HG02763 (cell line): ENCODE results near the gene GPR150.

Experiments used
- ATAC-seq: cut with Tn5 transposase; IDR thresholded peaks from one replicate; pipeline ENCODE4 v1.9.1; 2021; ENCODE audit warnings: mild to moderate bottlenecking, moderate library complexity; ENCODE audit not compliant: unreplicated experiment

Gene GPR150

DNA sequence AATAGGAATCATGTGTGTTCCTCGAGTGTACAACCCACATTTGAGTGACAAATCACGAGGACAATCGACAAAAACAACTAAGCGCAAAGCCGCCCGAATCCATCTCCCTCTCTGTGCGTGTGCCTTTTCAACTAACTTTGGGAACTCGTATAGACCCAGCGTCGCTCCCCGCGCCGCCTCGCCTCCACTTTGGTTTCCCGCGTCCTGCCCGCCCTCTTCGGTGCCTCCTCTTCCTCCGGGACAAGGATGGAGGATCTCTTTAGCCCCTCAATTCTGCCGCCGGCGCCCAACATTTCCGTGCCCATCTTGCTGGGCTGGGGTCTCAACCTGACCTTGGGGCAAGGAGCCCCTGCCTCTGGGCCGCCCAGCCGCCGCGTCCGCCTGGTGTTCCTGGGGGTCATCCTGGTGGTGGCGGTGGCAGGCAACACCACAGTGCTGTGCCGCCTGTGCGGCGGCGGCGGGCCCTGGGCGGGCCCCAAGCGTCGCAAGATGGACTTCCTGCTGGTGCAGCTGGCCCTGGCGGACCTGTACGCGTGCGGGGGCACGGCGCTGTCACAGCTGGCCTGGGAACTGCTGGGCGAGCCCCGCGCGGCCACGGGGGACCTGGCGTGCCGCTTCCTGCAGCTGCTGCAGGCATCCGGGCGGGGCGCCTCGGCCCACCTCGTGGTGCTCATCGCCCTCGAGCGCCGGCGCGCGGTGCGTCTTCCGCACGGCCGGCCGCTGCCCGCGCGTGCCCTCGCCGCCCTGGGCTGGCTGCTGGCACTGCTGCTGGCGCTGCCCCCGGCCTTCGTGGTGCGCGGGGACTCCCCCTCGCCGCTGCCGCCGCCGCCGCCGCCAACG lies at the start of gene GPR150:
GPR150 (plus strand) TSS at position 58 of the 840 bp plus-strand sequence; CDS start at position 247, 189 bp downstream.
- peak; percentile 63 for ATAC-seq

DNA sequence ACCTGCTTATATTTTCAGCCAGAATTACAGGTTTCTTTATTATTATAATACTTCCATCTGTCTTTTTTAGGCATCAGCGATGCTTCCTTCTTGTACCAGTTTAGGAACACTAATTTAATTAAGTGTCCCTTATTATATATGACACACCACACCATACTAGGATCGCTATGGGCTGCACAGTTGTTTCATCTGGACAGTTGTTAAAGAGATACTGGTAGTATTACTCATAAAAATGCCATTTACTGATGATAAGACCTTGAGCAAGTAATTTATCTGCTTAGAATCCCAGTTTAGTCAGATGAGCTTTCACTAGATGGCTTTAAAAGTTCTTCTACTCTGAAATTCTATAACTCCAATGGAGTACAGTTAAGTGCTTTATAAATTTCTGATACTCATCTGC lies 47.9 kb upstream of the GPR150 start:
- no peak for ATAC-seq

DNA sequence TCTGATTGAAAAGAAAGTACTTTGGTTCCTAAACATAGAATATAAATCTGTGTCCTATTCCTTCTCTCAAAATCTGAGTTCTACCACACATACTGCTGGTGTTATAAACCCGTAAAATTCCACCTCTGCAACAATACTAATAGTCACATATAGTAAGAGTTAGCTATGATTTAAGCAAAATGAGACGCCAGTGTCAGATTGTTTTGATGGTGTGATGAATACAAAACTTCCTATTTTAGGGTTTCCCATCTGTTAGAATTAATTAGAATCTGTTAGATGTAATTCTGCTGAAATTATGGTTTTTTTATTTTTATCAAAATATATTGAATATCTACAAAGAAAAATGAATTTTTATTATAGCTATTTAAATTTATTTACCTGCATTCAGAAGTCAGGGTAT lies 38.3 kb upstream of the GPR150 start:
- ATAC-seq: no peak

DNA sequence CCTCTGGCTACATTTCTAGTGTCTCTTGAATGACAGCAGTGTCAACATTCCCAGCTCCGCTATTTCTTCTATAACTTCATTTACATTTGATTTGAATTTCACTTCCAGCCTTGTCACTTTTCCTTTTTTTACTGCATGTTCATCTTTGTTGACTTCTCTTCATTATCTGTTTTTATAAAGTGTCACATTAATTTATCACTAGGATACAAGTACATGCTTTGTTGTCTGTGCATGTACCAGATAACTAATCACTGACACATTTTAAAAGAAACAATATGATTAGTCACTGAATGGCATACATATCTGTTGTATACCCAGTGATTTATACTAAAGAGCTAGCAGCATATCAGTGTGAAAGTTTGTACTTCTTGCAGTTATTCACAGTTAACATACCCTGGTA lies 35.9 kb upstream of the GPR150 start:
- no peak for ATAC-seq

DNA sequence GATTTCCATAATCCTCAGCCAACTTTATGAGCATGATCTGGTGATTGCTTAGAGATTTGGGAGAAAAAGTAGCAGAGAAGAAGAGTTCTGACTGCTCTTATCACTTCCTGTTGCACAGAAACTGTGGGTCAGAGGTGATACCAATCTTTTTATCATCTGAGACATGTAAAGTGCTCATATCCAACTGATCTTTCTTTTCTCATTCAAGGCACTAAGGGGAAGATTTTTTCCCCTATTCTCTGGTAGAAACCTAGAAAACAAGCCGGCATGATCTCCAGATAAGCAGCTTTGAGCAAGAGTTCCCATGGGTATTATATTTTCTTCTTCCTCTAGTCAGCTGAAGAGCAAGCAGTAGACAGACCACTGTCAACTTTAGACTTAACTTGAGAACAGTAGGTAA lies 29.0 kb upstream of the GPR150 start:
- ATAC-seq: no peak

DNA sequence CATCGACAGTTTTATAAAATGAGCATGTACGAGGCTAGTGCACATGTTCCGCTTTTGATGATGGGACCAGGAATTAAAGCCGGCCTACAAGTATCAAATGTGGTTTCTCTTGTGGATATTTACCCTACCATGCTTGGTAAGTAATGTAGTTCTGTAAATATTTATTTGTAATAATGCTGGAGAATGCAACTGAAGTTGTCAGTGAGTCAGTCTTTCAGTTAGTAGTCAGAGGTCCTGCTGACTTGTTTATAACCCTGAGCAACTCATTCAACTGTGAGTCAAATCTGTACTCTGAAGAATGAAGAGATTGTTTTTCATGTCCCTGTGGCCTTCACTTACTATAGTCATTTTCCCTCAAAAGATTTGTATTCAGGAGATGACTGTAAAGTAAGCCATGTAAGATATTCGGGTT lies 28.4 kb upstream of the GPR150 start:
- ATAC-seq: peak; percentile 66

DNA sequence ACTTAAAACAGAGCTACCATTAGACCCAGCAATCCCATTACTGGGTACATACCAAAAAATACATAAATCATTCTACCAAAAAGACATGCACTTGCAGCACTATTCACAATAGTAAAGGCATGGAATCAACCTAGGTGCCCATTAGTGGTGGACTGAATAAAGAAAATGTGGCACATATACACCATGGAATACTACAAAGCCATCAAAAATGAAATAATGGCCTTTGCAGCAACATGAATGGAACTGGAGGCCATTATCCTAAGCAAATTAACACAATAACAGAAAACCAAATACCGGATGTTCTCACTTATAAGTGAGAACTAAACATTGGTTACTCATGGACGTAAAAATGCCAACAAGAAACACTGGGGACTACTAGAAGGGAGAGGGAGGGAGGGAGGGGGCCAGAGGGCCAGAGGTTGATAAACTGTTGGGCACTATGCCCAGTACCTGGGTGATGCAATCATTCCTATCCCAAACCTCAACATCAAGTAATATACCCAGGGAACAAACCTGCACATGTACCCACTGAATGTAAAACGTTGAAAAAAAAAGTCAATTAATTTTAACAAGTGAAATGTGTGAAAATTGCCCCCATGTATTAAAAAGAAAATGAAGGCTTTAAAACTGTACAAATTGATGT lies 24.5 kb upstream of the GPR150 start:
- ATAC-seq: no peak

DNA sequence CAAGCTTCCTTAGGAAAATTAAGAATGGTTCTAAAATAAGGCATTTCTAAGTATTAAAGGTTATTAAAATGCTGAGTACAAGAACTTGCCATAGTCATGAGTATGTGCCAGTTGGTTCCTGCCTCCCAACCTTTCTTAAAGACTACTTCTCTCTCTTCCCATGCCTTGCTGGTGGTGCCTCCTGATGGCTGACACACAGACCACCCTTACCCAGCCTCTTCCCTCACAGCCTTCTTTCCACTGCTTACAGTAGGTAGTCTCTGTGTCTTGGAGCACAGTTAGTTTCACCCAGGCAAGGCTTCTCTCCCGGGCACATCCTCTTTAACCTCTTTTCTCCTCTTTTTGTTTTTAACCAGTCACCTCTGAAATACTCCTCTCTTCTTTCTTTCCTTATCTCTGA lies 20.6 kb upstream of the GPR150 start:
- ATAC-seq: no peak

DNA sequence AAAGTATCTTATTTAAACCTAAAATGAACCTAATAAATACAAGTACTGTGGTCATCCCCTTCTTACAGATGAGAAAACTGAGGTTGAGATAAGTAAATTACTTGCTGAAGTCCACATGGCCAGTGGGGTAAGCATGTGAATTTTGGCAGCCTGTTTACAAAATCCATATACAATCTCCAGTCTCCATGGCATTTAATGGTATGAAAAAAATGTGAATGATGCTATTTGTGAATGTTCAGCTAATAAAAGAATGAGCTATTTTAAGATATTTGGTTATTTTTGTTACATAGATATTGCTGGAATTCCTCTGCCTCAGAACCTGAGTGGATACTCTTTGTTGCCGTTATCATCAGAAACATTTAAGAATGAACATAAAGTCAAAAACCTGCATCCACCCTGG lies 19.3 kb upstream of the GPR150 start:
- no peak for ATAC-seq

DNA sequence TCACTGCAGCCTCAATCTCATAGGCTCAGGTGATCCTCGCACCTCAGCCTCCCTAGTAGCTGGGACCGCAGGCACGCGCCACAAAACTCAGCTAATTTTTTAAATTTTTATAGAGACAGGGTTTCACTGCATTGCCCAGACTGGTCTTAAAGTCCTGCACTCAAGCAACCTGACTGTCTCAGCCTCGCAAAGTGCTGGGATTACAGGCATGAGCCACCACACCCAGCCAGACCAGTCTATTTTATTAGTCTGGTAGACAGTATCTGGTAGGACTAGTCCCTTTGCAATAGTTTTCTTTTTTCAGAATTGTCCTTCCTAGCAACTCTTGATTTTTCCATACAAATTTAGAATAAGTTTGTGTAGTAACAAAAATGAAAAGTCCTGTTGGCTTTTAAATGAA lies 14.1 kb upstream of the GPR150 start:
- no peak for ATAC-seq

DNA sequence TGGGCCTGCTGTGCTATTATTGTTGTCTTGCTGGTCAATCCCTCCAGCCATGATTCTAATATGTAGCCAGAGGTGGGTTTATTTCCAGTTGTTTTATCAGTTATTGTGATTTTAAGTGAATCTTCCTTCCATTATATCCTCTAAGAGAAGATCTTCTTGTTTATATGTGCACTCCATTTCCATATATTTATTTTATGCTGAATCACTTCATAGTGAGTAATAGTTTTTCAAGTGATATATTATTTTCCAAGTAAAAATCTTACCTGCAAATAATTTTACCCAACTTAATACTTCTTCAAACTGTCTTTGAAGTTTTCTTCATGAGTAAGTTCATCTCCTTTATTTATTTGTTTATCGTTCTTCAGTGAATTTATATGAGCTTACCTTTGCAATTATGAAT lies 13.5 kb upstream of the GPR150 start:
- ATAC-seq: no peak

DNA sequence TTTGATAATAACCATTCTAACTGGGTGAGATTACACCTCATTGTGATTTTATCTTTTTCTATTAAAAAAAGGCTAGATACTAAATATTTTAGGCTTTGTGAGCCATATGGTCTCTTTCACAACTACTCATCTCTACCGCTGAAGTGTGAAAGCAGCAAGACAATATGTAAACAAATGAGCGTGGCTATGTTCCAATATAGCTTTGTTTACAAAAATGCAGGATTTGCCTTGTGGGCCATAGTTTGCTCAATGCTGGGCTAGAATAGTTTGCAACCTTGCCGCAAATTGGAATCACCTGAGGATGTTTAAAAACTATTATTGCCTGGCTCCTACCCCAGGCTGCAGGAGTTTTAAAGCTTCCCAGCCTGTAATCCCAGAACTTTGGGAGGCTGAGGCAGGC lies 10.2 kb upstream of the GPR150 start:
- ATAC-seq: no peak

DNA sequence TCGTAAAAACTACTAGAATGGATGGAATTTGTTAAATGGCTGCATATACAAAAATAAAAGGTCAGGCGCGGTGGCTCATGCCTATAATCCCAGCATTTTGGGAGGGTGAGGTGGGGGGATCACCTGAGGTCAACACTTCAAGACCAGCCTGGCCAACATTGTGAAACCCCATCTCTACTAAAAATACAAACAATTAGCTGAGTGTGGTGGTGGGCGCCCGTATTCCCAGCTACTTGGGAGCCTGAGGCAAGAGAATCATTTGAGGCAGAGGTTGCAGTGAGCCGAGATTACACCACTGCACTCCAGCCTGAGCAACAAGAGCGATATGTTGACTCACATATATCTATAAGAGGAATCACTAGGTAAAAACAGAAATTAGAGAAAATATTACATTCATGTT lies 9.3 kb upstream of the GPR150 start:
- no peak for ATAC-seq

DNA sequence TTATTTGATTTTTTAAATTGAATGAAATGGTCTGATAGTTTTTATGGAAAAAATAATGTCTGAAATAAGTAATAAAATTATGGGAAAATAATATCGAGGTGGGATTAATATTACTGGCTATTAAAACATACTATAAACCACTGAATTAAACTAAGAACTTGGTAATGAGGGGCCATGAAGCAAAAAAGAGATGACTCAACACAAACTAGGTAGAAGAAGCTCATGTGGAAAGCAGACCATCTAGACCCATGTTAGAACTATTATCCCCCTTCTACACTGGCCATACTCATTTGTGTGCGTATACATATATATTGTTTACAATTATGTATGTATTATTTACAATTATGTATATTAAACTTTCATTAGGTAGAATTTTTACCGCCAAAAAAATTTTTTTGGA lies 8.5 kb upstream of the GPR150 start:
- ATAC-seq: no peak

DNA sequence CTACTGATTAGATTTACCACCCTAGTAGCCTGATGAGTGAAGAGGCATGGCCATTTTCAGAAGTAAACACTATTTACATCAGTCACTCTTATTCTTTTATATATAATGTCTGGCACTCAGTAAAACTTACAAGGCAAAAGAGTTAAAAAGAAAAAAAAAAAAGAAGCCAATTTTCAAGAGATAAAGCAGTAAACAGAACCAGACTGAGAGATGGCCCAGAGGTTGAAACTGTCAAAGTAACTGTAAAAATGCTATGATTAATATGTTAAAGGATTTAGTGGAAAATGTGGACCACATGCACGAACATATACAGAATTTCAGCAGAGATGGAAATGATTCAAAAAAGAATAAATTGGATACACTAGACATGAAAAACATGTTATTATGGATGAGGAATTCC lies 6.4 kb upstream of the GPR150 start:
- no peak for ATAC-seq

DNA sequence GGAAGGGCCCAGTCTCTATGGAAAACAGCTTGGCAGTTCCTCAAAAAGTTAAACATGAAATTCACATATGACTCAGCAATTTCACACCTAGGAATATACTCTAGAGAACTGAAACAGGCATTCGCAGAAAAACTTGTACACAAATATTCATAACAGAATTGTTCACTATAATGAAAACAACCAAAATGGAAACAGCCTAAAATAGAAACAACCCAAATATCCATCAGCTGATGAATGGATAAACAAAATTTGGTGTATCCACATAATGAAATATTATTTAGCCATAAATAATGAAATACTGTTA lies 4.8 kb upstream of the GPR150 start:
- peak; percentile 47 for ATAC-seq

DNA sequence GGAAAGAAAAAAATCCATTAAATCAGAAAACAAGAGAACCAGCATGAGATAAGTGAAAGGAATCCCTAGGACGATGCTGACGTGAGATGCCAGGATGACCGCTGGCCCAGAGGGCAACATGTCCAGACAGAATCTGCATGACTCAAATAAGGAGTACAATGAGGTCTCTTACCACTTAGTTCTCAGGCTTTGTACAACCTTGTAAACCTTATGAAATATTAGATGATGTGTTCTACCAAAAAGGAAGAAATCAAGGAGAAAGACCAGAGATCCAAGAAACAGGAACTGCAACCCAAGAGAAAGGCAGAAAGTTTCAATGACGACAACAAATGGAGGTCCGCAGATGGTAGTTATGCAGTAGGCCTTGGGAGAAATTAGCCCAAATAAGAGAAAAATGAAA lies 2.8 kb upstream of the GPR150 start:
- ATAC-seq: no peak

DNA sequence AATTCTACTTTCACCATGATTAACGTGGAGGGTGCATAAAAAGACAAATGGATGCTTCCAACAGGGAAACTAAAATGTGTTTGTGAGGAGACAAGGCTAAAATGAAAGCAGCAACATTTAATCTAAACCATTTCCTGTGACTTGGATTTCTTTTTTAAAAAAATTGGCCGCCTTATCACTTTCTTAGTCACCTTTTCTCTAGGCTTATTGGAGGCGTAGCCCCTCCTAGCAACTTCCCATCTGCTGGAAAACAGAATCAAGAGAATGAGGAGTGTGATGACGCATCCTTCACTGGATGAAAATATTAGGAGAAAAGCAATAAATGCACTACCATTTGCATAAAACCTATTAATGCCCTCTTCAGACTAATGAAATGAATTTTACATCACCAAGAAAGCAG lies 791 bp upstream of the GPR150 start:
- no peak for ATAC-seq

DNA sequence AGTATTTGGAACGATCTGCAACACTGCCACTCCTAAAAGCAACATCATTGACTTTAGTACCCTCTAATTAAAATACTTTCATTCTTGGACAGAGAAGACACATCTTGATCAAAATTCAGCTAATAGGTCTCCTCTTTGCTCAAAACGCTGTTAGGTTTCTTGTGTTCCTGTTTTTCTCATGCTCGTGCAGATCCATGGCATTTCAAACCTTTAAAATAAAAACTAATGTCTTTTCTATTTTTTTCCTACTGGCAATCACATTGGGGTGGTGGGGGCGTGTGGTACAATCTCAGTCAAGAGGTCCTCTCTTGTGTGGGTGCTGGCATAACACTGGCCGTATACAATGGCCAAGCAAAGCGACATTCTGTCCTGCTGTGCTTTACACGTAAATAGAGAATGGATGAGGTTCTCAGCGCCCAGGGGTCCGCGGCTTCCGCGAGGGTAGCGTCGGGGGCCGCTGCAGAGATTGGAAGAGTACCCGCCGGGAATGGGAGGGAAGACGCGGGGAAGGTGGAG lies 315 bp upstream of the GPR150 start:
- ATAC-seq: no peak

DNA sequence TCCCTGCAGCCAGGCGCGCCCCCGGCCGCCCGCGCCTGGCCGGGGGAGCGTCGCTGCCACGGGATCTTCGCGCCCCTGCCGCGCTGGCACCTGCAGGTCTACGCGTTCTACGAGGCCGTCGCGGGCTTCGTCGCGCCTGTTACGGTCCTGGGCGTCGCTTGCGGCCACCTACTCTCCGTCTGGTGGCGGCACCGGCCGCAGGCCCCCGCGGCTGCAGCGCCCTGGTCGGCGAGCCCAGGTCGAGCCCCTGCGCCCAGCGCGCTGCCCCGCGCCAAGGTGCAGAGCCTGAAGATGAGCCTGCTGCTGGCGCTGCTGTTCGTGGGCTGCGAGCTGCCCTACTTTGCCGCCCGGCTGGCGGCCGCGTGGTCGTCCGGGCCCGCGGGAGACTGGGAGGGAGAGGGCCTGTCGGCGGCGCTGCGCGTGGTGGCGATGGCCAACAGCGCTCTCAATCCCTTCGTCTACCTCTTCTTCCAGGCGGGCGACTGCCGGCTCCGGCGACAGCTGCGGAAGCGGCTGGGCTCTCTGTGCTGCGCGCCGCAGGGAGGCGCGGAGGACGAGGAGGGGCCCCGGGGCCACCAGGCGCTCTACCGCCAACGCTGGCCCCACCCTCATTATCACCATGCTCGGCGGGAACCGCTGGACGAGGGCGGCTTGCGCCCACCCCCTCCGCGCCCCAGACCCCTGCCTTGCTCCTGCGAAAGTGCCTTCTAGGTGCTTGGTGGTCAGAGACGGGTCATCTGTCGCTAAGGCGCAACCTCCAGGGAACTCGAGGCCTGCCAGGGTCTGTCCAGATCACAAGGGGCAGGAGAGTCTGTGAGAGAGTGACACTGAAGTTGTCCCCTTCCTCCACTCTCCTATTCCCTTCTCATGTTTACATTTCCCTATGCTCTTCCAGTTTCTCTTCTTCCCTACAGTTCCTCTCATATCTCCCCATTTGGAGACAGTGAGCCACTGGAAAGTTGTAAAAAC lies 1.3 kb downstream of the GPR150 start:
- peak; percentile 51 for ATAC-seq

DNA sequence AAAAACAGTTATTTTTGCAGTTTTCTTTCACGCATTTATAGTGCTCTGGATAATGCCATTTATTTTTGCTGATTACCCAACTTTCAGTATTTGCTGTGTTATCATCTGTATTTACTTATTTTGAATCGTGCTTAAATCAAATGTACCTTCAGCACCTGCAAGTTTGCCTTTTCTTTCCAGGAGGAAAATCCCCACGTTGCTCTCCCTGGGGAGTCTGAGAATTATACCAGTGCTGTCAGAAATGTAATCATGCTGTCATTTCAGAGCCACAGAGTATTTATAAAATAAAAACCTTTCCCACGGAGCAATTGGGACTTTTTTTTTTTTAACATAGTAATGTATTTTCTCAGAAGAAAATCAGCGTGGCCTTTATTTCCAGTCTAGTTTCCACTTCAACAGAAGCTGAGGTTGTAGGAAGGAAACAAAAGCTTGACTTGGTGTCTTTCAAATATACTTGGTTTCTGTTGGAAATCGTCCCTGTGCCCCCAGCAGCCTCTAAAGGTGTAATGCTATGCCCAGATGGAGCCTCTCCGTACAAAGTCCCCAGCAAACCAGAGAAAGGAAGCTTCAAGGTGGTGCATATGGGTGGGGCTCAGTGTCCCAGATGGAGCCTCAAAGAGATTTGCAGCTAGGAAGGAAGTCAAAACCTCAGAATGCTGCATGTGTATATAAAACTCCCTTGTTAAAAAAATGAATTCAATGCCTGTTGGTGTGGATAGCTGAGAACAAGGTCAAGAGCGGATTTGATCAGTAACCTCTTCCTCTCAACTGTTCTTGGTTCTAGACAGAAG lies 2.1 kb downstream of the GPR150 start:
- no peak for ATAC-seq
